ENCODE data around the gene CFAP210.

The CFAP210 gene

GRCh38 chr2:169694113-169694893, at the start of gene CFAP210, which contains the start of gene PHOSPHO2:
TSS of gene CFAP210 (minus strand) at chr2:169694405. CDS start at chr2:169694327, 78 bp downstream.
TSS of gene PHOSPHO2 (plus strand) at chr2:169694469. CDS start at chr2:169700972, 6,503 bp downstream.
- Mint-ChIP-seq H3K27me3 (ENCODE audit: low read depth, poor library complexity) (peaks cover 18% of the 10 kb centered on the region), H3K9me3 (peaks cover 18% of the 10 kb centered on the region), H3K4me3 (peak within 1 kb of the TSS; percentile 92), H3K27ac (peak within 1 kb of the TSS; percentile 99), H3K36me3 (ENCODE audit: low read depth) (peaks cover 33% of the 10 kb centered on the region), H3K4me1 (peaks cover 25% of the 10 kb centered on the region)
- peak; percentile 99 for DNase-seq
- no peak for TF ChIP-seq CTCF (IDR thresholded peaks at IDR 0.05)

- H3K36me3 Mint-ChIP-seq (ENCODE audit: low read depth): peaks cover 81% of the 10 kb centered on the region
- TF ChIP-seq CTCF (IDR thresholded peaks at IDR 0.05): no peak
- peaks cover 6% of the 10 kb centered on the region for H3K9me3 Mint-ChIP-seq
- H3K4me1 Mint-ChIP-seq: peaks cover 14% of the 10 kb centered on the region
- H3K27ac Mint-ChIP-seq: no peak overlapping the region
- no peak for DNase-seq
- H3K27me3 Mint-ChIP-seq (ENCODE audit: low read depth, poor library complexity): peaks cover 3% of the 10 kb centered on the region
- no peak overlapping the region for H3K4me3 Mint-ChIP-seq
Observed at GRCh38 chr2:169743549-169743948, 49.3 kb upstream of the CFAP210 start.

GRCh38 chr2:169739351-169739750, 45.1 kb upstream of the CFAP210 start:
- H3K27ac Mint-ChIP-seq: peak overlapping the region; percentile 38
- H3K9me3 Mint-ChIP-seq: peaks cover 6% of the 10 kb centered on the region
- peaks cover 2% of the 10 kb centered on the region for H3K27me3 Mint-ChIP-seq (ENCODE audit: low read depth, poor library complexity)
- peak overlapping the region; percentile 17 for H3K4me3 Mint-ChIP-seq
- no peak for TF ChIP-seq CTCF (IDR thresholded peaks at IDR 0.05)
- DNase-seq: no peak
- peaks cover 53% of the 10 kb centered on the region for H3K36me3 Mint-ChIP-seq (ENCODE audit: low read depth)
- H3K4me1 Mint-ChIP-seq: peaks cover 40% of the 10 kb centered on the region

GRCh38 chr2:169738566-169739229, 44.5 kb upstream of the CFAP210 start:
- H3K4me1 Mint-ChIP-seq: peaks cover 40% of the 10 kb centered on the region
- no peak for TF ChIP-seq CTCF (IDR thresholded peaks at IDR 0.05)
- peaks cover 6% of the 10 kb centered on the region for H3K9me3 Mint-ChIP-seq
- H3K27ac Mint-ChIP-seq: peak overlapping the region; percentile 38
- H3K36me3 Mint-ChIP-seq (ENCODE audit: low read depth): peaks cover 46% of the 10 kb centered on the region
- peak overlapping the region; percentile 3 for H3K4me3 Mint-ChIP-seq
- H3K27me3 Mint-ChIP-seq (ENCODE audit: low read depth, poor library complexity): no peaks in the 10 kb centered on the region
- no peak for DNase-seq

GRCh38 chr2:169736902-169737301, 42.7 kb upstream of the CFAP210 start:
- Mint-ChIP-seq H3K4me1 (peaks cover 40% of the 10 kb centered on the region), H3K27ac (peak overlapping the region; percentile 31), H3K4me3 (peak overlapping the region; percentile 92), H3K9me3 (peaks cover 6% of the 10 kb centered on the region), H3K27me3 (ENCODE audit: low read depth, poor library complexity) (peaks cover 15% of the 10 kb centered on the region), H3K36me3 (ENCODE audit: low read depth) (peaks cover 35% of the 10 kb centered on the region)
- DNase-seq: no peak
- no peak for TF ChIP-seq CTCF (IDR thresholded peaks at IDR 0.05)
